Liver (tissue), 9 donors: Measurements from ENCODE around the gene PNPLA1. TPM values are rescaled to one million over a fixed set of nuclear protein-coding genes. Genes with fewer than 3 reads are reported as not detected.
A peak's percentile ranks its signal among the peaks of the same experiment; 100 is the strongest.

Experiments used
- DNase-seq: peaks from one replicate; pipeline ENCODE4 v3.0.0-alpha.2; 2017; ENCODE audit warnings: low spot score
- H3K27ac ChIP-seq, 2 donors: one replicate each; pipeline ENCODE4 v1.7.0; 2013; ENCODE audit warnings: inconsistent platforms in 2 of 2, low read length in 2 of 2, control low read depth in 1 of 2, low read depth in 1 of 2, mild to moderate bottlenecking in 1 of 2
- H3K27me3 ChIP-seq, 4 donors: one replicate each; pipeline versions ENCODE4 v1.6.1 to v1.7.0; 2013; ENCODE audit warnings: low read length in 3 of 4, inconsistent platforms in 1 of 4, mild to moderate bottlenecking in 1 of 4, moderate library complexity in 1 of 4; ENCODE audit not compliant: control insufficient read depth in 4 of 4, insufficient read depth in 4 of 4
- H3K36me3 ChIP-seq, 4 donors: one replicate each; pipeline versions ENCODE4 v1.6.1 to v1.7.0; 2013; ENCODE audit warnings: low read length in 3 of 4, mild to moderate bottlenecking in 3 of 4, low read depth in 1 of 4, moderate library complexity in 1 of 4; ENCODE audit not compliant: control insufficient read depth in 4 of 4, insufficient read depth in 3 of 4
- H3K4me1 ChIP-seq, 4 donors: one replicate each; pipeline versions ENCODE4 v1.6.1 to v1.7.0; 2013; ENCODE audit warnings: low read length in 3 of 4, mild to moderate bottlenecking in 3 of 4, moderate library complexity in 1 of 4; ENCODE audit not compliant: control insufficient read depth in 4 of 4, insufficient read depth in 4 of 4
- H3K4me3 ChIP-seq, 3 donors: one replicate each; pipeline versions ENCODE4 v1.6.1 to v1.7.0; 2013; ENCODE audit warnings: low read length in 3 of 3, control low read depth in 1 of 3, low read depth in 1 of 3, mild to moderate bottlenecking in 1 of 3
- H3K9ac ChIP-seq, 2 donors: one replicate each; pipeline ENCODE4 v1.7.0; 2013; ENCODE audit warnings: low read length in 2 of 2, mild to moderate bottlenecking in 2 of 2, moderate library complexity in 2 of 2, control low read depth in 1 of 2, low read depth in 1 of 2
- H3K9me3 ChIP-seq, 4 donors: one replicate each; pipeline versions ENCODE4 v1.6.1 to v1.7.0; 2013; ENCODE audit warnings: low read length in 3 of 4; ENCODE audit not compliant: control insufficient read depth in 4 of 4
- ATF3 ChIP-seq: IDR thresholded peaks from 2 replicates; pipeline ENCODE4 v1.6.1; 2016; ENCODE audit warnings: antibody characterized with exemption
- CTCF ChIP-seq: fragments of 150-350 bp; IDR thresholded peaks from 2 replicates; pipeline ENCODE4 v1.5.1; 2017; ENCODE audit warnings: improper control_type of control experiment, low read depth, low read length; ENCODE audit not compliant: missing input control
- EGR1 ChIP-seq, 2 donors: IDR thresholded peaks; 2 replicates each; pipeline ENCODE4 v1.6.1; 2016 to 2018; ENCODE audit warnings: antibody characterized with exemption in 2 of 2, low read depth in 2 of 2
- FOXA1 ChIP-seq: IDR thresholded peaks from 2 replicates; pipeline ENCODE4 v1.6.1; 2016; ENCODE audit warnings: antibody characterized with exemption
- FOXA2 ChIP-seq: IDR thresholded peaks from 2 replicates; pipeline ENCODE4 v1.6.1; 2016; ENCODE audit warnings: antibody characterized with exemption
- GABPA ChIP-seq, 2 donors: IDR thresholded peaks in 1 of 2; conservative IDR thresholded peaks in 1 of 2; 2 replicates each; pipeline ENCODE4 v1.6.1; 2016; ENCODE audit warnings: antibody characterized with exemption in 2 of 2, mild to moderate bottlenecking in 1 of 2, moderate library complexity in 1 of 2
- HNF4A ChIP-seq, 2 donors: conservative IDR thresholded peaks; 2 replicates each; pipeline ENCODE4 v1.6.1; 2016; ENCODE audit warnings: antibody characterized with exemption in 2 of 2, mild to moderate bottlenecking in 2 of 2
- HNF4G ChIP-seq: IDR thresholded peaks from 2 replicates; pipeline ENCODE4 v1.6.1; 2016; ENCODE audit warnings: antibody characterized with exemption
- JUND ChIP-seq, 2 donors: IDR thresholded peaks; 2 replicates each; pipeline ENCODE4 v1.6.1; 2016; ENCODE audit warnings: antibody characterized with exemption in 2 of 2
- NR2F2 ChIP-seq: IDR thresholded peaks from 2 replicates; pipeline ENCODE4 v1.6.1; 2016; ENCODE audit warnings: antibody characterized with exemption
- RAD21 ChIP-seq, 2 donors: IDR thresholded peaks; 2 replicates each; pipeline ENCODE4 v1.6.1; 2016; ENCODE audit warnings: antibody characterized with exemption in 2 of 2, mild to moderate bottlenecking in 2 of 2
- RXRA ChIP-seq, 2 donors: IDR thresholded peaks; 2 replicates each; pipeline ENCODE4 v1.6.1; 2017 to 2018; ENCODE audit warnings: antibody characterized with exemption in 2 of 2, mild to moderate bottlenecking in 1 of 2
- SP1 ChIP-seq: IDR thresholded peaks from 2 replicates; pipeline ENCODE4 v1.6.1; 2018; ENCODE audit warnings: antibody characterized with exemption, mild to moderate bottlenecking
- TAF1 ChIP-seq: conservative IDR thresholded peaks from 2 replicates; pipeline ENCODE4 v1.6.1; 2016; ENCODE audit warnings: antibody characterized with exemption, mild to moderate bottlenecking
- YY1 ChIP-seq: IDR thresholded peaks from 2 replicates; pipeline ENCODE4 v1.6.1; 2016; ENCODE audit warnings: antibody characterized with exemption, mild to moderate bottlenecking
- WGBS: extraction: QIAGEN DNeasy Blood & Tissue Kit; methylation state at CpG from one replicate; pipeline ENCODE4 v1.1.7; 2013; 5-methylcytosine and 5-hydroxymethylcytosine counted together
- polyA plus RNA-seq, 2 donors: library from polyadenylated mRNA; stranded (reverse) in 1 of 2; unstranded in 1 of 2; fragments of 200-250 nt in 1 of 2; fragments of >200 nt in 1 of 2; fragmentation: Nextera tagmentation in 1 of 2; extraction: Ambion mirVana in 1 of 2; gene quantifications; one replicate each; pipeline versions ENCODE4 v1.2.1 to v1.2.3, GENCODE V29; 2013 to 2015
- total RNA-seq, 2 donors: library from RNA; depleted of rRNA; stranded (reverse); fragments of >200 nt; gene quantifications; one replicate each; pipeline ENCODE4 v1.2.3, GENCODE V29; 2014
- TF ChIP-seq, protein P1 (sequence below): IDR thresholded peaks from 2 replicates; pipeline ENCODE4 v1.6.1; 2016; ENCODE audit warnings: antibody characterized with exemption
- TF ChIP-seq, protein P2 (sequence below): IDR thresholded peaks from 2 replicates; pipeline ENCODE4 v1.6.1; 2016; ENCODE audit warnings: antibody characterized with exemption
- TF ChIP-seq, protein P3 (sequence below): IDR thresholded peaks from 2 replicates; pipeline ENCODE4 v1.6.1; 2016; ENCODE audit warnings: antibody characterized with exemption, mild to moderate bottlenecking
- donor health status: healthy.
- donor health status: healthy.
- donor health status: healthy.
- donor health status: healthy.
- donor health status: healthy.

Gene PNPLA1
- total and polyA plus RNA-seq, 4 donors, result 0.07 to 0.14 (median 0.08) TPM; not detected in 1

DNA sequence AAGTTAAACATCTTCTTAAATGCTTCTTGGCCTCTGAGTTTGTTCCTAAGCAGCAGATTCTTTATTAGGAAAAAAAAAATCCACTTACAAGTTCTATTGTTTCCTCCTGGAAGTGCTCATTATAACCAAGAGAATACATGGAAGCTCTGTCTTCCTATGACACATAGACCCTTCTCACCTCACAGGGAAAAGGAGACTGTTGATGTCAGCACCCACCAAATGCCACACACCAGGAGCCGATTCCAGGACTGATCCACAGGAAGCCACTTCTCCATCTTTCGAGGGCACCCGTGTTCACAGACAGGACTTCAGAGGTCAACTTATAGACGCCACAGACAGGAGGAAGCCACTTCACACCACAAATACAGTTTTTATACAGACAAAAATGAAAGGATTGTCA, 80.2 kb downstream of the PNPLA1 start (continued):
- TF ChIP-seq, protein P1, sequence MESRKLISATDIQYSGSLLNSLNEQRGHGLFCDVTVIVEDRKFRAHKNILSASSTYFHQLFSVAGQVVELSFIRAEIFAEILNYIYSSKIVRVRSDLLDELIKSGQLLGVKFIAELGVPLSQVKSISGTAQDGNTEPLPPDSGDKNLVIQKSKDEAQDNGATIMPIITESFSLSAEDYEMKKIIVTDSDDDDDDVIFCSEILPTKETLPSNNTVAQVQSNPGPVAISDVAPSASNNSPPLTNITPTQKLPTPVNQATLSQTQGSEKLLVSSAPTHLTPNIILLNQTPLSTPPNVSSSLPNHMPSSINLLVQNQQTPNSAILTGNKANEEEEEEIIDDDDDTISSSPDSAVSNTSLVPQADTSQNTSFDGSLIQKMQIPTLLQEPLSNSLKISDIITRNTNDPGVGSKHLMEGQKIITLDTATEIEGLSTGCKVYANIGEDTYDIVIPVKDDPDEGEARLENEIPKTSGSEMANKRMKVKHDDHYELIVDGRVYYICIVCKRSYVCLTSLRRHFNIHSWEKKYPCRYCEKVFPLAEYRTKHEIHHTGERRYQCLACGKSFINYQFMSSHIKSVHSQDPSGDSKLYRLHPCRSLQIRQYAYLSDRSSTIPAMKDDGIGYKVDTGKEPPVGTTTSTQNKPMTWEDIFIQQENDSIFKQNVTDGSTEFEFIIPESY, result no peak
- TF ChIP-seq RAD21 (IDR thresholded peaks at IDR 0.05), result no peak
- TF ChIP-seq NR2F2, result no peak

DNA sequence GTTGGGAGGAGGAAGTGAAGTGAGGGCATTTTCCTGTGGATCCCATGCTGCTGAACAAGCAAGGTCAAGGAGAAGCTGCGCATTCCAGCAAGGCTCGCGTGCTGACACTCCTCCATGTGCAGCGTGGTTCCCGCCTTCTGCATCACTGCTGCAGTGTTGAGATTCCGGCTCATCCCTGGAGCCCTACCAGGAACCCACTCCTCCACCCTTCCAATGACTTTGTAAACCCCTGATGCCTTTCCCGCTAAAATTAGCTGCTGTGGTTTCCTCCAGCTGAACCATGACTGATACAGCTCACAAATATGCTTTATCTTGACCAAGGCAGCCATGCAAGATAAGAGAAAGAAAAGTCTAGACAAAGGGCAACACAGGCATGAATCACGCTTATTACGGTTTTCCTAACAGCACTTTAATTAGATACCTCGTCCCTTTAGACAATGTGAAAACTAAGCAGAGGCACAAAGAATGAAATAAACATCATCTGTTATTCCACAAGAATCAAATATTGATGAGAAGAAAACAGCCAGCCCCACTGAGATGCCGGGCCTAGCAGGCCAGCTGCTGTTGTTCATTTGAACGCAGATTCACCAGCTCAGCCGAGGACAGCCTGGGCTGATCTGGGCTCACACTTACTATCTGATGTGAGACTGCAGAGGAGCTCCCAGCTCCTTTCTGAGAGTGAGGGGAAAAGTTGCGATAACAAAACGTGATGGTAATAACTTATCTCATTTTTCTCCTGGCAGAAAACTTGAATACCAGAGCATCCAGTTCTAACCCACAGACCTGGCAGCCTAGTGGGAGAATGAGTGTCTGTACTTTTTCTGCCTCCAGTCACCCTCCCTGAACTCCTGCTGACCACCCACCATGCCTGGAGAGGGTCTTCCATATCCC, 81.1 kb downstream of the PNPLA1 start:
- no peaks in the 10 kb centered on the region for H3K4me1 ChIP-seq
- no peaks in the 10 kb centered on the region for H3K27me3 ChIP-seq
- 75% methylated on average over 15 of the region's 15 CpGs for WGBS
- H3K4me3 ChIP-seq, result no peak overlapping the region
- H3K9ac ChIP-seq, result no peak overlapping the region
- peak overlapping the region in 1 of 2 donors; percentile 18 for H3K27ac ChIP-seq
- H3K36me3 ChIP-seq, result no peaks in the 10 kb centered on the region
- DNase-seq, result no peak
- TF ChIP-seq EGR1 (IDR thresholded peaks at IDR 0.05; ENCODE audit: low read depth in 2 of 2), result no peak
- TF ChIP-seq, protein P2, sequence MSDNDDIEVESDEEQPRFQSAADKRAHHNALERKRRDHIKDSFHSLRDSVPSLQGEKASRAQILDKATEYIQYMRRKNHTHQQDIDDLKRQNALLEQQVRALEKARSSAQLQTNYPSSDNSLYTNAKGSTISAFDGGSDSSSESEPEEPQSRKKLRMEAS, result no peak
- TF ChIP-seq ATF3, result no peak
- TF ChIP-seq CTCF, result no peak
- TF ChIP-seq YY1, result no peak
- TF ChIP-seq SP1, result no peak
- TF ChIP-seq FOXA2, result no peak
- TF ChIP-seq HNF4A (conservative IDR thresholded peaks at IDR 0.05), result no peak
- TF ChIP-seq JUND (IDR thresholded peaks at IDR 0.05), result no peak
- no peak for TF ChIP-seq TAF1
- no peak for TF ChIP-seq RXRA (IDR thresholded peaks at IDR 0.05)
- no peak for TF ChIP-seq FOXA1
- TF ChIP-seq RAD21 (IDR thresholded peaks at IDR 0.05), result no peak
- no peak for TF ChIP-seq HNF4G
- TF ChIP-seq, protein P3, sequence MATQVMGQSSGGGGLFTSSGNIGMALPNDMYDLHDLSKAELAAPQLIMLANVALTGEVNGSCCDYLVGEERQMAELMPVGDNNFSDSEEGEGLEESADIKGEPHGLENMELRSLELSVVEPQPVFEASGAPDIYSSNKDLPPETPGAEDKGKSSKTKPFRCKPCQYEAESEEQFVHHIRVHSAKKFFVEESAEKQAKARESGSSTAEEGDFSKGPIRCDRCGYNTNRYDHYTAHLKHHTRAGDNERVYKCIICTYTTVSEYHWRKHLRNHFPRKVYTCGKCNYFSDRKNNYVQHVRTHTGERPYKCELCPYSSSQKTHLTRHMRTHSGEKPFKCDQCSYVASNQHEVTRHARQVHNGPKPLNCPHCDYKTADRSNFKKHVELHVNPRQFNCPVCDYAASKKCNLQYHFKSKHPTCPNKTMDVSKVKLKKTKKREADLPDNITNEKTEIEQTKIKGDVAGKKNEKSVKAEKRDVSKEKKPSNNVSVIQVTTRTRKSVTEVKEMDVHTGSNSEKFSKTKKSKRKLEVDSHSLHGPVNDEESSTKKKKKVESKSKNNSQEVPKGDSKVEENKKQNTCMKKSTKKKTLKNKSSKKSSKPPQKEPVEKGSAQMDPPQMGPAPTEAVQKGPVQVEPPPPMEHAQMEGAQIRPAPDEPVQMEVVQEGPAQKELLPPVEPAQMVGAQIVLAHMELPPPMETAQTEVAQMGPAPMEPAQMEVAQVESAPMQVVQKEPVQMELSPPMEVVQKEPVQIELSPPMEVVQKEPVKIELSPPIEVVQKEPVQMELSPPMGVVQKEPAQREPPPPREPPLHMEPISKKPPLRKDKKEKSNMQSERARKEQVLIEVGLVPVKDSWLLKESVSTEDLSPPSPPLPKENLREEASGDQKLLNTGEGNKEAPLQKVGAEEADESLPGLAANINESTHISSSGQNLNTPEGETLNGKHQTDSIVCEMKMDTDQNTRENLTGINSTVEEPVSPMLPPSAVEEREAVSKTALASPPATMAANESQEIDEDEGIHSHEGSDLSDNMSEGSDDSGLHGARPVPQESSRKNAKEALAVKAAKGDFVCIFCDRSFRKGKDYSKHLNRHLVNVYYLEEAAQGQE, result no peak
- no peak for TF ChIP-seq NR2F2
- TF ChIP-seq, protein P1, result no peak
- no peak for TF ChIP-seq GABPA (IDR thresholded peaks at IDR 0.05 in 1 of 2, conservative IDR thresholded peaks at IDR 0.05 in 1 of 2)
- no peaks in the 10 kb centered on the region for H3K9me3 ChIP-seq
